NCI-H2196 treated with DMSO at 0.1 percent for 48 hours (cell line): ENCODE data around the gene NUTM2G.
"Not testable (repeated sequence)": the region's sequence is repeated elsewhere in the genome, so short reads cannot be mapped to it uniquely, and the experiment has no call there.

Source experiments
- DNase-seq: peaks from one replicate; lab custom pipeline; 2025; ENCODE audit not compliant: unreplicated experiment; lab: John Stamatoyannopoulos, UW

Gene NUTM2G

GRCh38 chr9:96928543-96928942 is at the start of gene NUTM2G:
TSS of gene NUTM2G (plus strand) at chr9:96928843. CDS start at chr9:96929025, 182 bp downstream.
- not testable (repeated sequence) for DNase-seq

- DNase-seq, result no peak
These were observed 44.7 kb upstream of the NUTM2G start for GRCh38 chr9:96883922-96884321.

GRCh38 chr9:96884443-96884842 is 44.2 kb upstream of the NUTM2G start:
- no peak for DNase-seq

GRCh38 chr9:96885424-96885823 is 43.2 kb upstream of the NUTM2G start:
- no peak for DNase-seq

- DNase-seq, result no peak
These were observed 40.1 kb upstream of the NUTM2G start for GRCh38 chr9:96888591-96888990.

GRCh38 chr9:96892131-96892530 is 36.5 kb upstream of the NUTM2G start:
- no peak for DNase-seq

GRCh38 chr9:96900010-96900409 is 28.6 kb upstream of the NUTM2G start:
- not testable (repeated sequence) for DNase-seq

GRCh38 chr9:96904947-96905722 is 23.5 kb upstream of the NUTM2G start:
- not testable (repeated sequence) for DNase-seq

GRCh38 chr9:96908479-96908878 is 20.2 kb upstream of the NUTM2G start:
- not testable (repeated sequence) for DNase-seq

GRCh38 chr9:96915539-96915938 is 13.1 kb upstream of the NUTM2G start:
- not testable (repeated sequence) for DNase-seq

- not testable (repeated sequence) for DNase-seq
These were observed 12.1 kb upstream of the NUTM2G start for GRCh38 chr9:96916531-96916930.

GRCh38 chr9:96918550-96918949 is 10.1 kb upstream of the NUTM2G start:
- not testable (repeated sequence) for DNase-seq

- DNase-seq, result not testable (repeated sequence)
These were observed 7.8 kb upstream of the NUTM2G start for GRCh38 chr9:96920803-96921202.

- not testable (repeated sequence) for DNase-seq
These were observed 3.1 kb upstream of the NUTM2G start for GRCh38 chr9:96925587-96925986.

GRCh38 chr9:96931665-96932064 is 3.0 kb downstream of the NUTM2G start:
- not testable (repeated sequence) for DNase-seq

- DNase-seq, result not testable (repeated sequence)
These were observed 5.5 kb downstream of the NUTM2G start for GRCh38 chr9:96934097-96934496.

- DNase-seq, result not testable (repeated sequence)
These were observed 6.1 kb downstream of the NUTM2G start for GRCh38 chr9:96934706-96935105.

- DNase-seq, result not testable (repeated sequence)
These were observed 6.8 kb downstream of the NUTM2G start for GRCh38 chr9:96935401-96935800.

- DNase-seq, result not testable (repeated sequence)
These were observed 8.8 kb downstream of the NUTM2G start for GRCh38 chr9:96937442-96937841.

GRCh38 chr9:96938957-96939665 is 10.5 kb downstream of the NUTM2G start:
- not testable (repeated sequence) for DNase-seq

GRCh38 chr9:96940982-96941381 is 12.3 kb downstream of the NUTM2G start:
- DNase-seq, result not testable (repeated sequence)

- DNase-seq, result not testable (repeated sequence)
These were observed 13.0 kb downstream of the NUTM2G start for GRCh38 chr9:96941628-96942027.
